ENCODE measurements around the gene CTDSPL.

DNA sequence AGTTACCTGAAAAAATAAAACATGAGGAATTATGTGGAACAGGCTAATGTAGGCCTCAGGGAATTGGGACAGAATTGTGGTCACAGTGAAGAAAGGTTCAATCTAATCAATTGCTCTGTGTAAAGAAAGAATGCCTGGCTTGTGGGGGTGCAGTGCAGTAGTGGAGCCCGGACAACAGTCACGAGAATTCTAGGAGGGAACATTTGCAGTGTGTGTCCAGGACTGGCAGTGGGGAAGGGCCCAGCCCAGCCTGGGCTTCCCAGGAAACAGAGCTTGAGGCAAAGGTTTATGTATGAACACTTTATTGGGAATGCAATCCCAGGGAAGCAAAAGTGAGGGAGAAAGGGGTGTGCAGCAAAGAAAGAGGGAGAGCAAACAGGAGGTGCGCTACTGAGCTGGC, 29.2 kb upstream of the CTDSPL start:
- TF ChIP-seq, protein P1, sequence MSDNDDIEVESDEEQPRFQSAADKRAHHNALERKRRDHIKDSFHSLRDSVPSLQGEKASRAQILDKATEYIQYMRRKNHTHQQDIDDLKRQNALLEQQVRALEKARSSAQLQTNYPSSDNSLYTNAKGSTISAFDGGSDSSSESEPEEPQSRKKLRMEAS (IDR thresholded peaks at IDR 0.05) = no peak
- TF ChIP-seq, protein P2, sequence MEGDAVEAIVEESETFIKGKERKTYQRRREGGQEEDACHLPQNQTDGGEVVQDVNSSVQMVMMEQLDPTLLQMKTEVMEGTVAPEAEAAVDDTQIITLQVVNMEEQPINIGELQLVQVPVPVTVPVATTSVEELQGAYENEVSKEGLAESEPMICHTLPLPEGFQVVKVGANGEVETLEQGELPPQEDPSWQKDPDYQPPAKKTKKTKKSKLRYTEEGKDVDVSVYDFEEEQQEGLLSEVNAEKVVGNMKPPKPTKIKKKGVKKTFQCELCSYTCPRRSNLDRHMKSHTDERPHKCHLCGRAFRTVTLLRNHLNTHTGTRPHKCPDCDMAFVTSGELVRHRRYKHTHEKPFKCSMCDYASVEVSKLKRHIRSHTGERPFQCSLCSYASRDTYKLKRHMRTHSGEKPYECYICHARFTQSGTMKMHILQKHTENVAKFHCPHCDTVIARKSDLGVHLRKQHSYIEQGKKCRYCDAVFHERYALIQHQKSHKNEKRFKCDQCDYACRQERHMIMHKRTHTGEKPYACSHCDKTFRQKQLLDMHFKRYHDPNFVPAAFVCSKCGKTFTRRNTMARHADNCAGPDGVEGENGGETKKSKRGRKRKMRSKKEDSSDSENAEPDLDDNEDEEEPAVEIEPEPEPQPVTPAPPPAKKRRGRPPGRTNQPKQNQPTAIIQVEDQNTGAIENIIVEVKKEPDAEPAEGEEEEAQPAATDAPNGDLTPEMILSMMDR (IDR thresholded peaks at IDR 0.05 in 2 of 3, conservative IDR thresholded peaks at IDR 0.05 in 1 of 3; ENCODE audit: borderline replicate concordance in 1 of 3, insufficient read depth in 1 of 3, low read depth in 2 of 3, low read length in 2 of 3) = no peak
- no peak for TF ChIP-seq YY1 (IDR thresholded peaks at IDR 0.05; ENCODE audit: extremely low read depth, insufficient replicate concordance, low read depth, low read length)

Data from HCT116 (cell line).